Measurements from ENCODE around the gene TESK2.

- TF ChIP-seq POLR2A (IDR thresholded peaks at IDR 0.05) (no peak), CTCF (IDR thresholded peaks at IDR 0.05) (no peak)
Measured at GRCh38 chr1:45409276-45409675, 81.7 kb downstream of the TESK2 start.

All from heart left ventricle (tissue), 13 donors.